Fibroblast of gingiva (primary cell): Measurements from ENCODE around the gene TPI1.
A peak's percentile ranks its signal among the peaks of the same experiment; 100 is the strongest.
"Not testable (repeated sequence)": the region's sequence is repeated elsewhere in the genome, so short reads cannot be mapped to it uniquely, and the experiment has no call there.

ENCODE experiments used
- DNase-seq: peaks from one replicate; pipeline ENCODE4 v3.0.0-alpha.2; 2011; ENCODE audit warnings: low read depth

The TPI1 gene

DNA sequence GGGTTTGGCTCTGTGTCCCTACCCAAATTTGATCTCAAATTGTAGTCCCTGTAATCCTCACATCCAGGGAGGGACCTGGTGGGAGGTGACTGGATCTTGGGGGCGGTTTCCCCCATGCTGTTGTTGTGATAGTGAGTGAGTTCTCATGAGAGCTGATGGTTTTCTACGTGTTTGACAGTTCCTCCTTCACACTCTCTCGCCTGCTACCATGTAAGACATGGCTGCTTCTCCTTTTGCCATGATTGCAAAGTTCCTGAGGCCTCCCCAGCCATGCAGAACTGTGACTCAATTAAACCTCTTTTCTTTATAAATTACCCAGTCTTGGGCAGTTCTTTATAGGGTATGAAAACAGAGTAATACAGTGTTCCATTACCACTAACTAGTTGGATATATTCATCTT is 27.0 kb downstream of the TPI1 start:
- no peak for DNase-seq

DNA sequence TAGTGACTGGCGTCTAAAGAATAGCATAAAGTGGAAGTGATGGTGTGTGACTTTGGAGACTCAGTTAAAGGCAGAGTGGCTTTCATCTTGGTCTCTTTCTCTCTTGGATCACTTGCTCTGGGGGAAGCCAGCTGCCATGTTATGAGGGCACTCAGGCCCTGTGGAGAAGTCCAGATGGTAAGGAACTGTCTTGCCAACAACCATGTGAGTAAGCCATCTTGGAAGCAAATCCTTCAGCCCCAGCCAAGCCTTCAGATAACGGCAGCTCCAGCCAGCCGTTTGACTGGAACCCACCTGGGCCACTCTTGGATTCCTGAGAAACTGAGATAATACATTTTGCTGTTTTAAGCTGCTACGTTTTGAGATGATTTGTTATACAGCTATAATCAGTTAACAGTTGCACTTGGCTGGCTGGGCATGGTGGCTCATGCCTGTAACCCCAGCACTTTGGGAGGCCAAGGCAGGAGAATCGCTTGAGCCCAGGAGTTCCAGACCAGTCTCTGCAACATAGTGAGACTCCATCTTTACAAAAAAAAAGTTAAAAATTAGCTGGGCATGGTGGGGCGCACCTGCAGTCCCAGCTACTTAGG is 29.6 kb downstream of the TPI1 start:
- DNase-seq = no peak

DNA sequence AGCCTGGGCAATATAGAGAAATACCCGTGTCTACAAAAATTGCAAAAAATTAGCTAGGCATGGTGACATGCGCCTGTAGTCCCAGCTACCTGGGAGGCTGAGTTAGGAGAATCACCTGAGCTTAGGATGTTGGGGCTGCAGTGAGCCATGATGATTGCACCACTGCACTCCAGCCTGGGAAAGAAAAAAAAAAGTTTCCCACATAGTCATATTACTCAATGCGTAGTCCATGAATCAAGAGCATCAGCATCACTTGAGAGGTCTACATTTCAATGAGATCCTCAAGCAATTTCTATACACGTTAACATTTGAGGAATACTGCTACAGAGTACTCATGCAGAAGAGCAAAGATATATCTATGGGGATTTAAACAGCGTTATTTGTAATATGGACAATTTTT is 32.1 kb downstream of the TPI1 start:
- DNase-seq = no peak

DNA sequence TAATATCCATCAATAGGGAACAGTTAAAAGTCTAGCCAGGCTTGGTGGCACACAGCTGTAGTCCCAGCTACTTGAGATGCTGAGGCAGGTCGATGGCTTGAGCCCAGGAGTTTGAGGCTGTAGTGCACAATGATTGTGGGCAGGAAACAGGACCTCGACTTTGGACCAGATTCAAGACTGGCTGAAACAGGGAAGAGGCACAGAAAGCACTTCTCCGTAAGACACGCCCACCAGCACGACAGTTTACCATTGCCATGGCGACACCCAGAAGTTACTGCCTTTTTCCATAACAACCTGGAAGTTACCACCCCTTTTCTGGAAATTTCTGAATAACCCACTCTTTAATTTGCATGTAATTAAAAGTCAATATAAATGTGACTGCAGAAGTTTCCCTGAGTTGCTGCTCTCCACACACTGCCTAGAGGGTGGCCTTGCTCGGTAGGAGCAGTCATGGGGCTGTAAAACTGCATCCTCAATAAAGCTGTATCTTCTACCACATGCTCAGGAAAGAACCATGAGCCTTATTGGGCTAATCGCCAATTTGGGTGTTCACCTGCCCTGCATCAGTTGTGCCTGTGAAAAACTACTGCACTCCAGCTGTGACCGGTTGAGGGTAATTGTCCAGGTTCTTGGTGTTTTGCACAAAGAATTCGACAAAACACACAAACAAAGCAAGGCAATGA is 32.6 kb downstream of the TPI1 start:
- peak; percentile 38 for DNase-seq

DNA sequence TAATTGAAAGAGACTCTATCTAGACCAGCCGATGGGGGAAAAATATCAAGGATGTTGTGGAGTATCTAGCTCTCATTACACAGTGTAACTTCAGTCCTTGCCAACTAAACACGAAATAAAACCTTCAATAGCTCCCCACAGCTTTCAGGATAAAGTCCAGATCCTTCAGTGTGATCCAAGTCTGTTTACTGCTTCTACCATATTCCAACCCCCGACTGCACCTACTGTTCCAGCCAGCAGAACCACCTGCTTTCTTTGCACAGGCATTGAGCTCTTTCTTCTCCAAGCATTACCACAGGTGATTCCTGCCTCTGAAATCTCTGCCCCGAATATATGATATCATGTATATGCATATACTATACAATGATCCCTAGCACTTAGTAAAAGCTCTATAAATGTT is 35.1 kb downstream of the TPI1 start:
- DNase-seq = no peak

DNA sequence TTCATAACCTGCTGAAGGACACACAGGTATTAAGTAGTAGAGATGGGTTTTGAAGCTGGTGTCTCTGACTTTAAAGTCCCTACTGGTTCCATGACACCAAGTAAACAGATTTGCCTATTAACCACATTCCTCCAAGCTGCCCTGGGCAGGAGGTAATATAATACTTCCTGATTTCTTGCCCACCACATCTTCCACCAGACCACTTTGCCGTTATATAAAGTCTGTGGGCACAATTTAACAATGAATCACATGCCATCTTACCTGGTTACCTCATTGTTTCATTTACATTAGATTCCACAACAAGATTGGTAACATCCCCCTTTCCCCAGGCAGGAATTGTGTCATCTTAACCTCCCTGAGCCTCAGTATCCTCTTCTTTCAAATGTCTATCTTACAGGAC is 36.4 kb downstream of the TPI1 start:
- no peak for DNase-seq

DNA sequence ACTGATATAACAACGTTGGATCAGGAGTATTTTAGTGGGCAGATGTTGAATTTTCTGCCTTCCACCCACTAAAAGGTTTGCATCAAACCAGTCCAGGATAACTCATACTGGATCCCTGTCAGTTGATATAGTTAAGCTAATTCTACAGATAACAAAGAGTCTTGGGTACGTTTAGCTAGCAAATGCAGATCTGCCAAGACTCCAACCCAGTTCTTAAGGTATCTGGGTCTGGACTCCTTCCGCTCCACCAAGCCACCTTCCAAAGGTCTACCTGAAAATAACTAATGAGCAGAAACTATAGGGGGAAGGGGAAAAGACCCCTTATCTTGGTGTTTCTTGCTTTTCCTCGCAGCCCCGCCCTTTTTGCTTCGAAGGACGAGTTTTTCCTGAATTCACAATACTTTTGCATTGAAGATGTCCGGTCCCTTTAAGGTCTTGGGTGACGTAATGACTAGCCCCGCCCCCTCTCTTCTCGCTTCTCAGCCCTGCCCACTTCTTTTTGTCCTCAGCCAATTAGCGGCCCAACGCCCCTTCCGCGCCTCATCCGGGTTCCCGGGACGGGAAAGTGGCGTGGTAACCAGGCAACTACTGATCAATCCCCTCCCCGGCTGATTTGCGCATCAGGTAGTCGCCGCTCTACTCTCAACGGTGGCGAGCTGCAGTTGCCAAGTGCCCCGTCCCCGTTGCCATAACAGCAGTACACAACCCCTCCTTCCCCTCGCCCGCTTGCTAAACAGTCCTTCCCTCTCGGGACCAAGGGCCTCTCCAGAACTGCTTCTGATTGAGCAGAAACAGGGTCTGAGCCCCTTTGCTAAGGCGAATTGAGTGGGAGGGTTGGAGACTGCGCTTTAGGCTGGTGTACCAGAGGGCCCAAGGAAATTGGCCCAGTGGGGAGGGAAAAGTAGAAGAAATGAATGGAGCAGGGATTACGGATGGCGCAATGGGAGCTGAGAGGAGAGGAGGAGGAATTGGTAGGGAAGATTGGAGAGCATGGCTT is 37.2 kb downstream of the TPI1 start, which contains the start of gene LRRC23:
Gene LRRC23, plus strand, starts transcription at position 543 of the 997 bp plus-strand sequence. CDS start 812 bp downstream, outside the sequence.
- peak; percentile 91 for DNase-seq

DNA sequence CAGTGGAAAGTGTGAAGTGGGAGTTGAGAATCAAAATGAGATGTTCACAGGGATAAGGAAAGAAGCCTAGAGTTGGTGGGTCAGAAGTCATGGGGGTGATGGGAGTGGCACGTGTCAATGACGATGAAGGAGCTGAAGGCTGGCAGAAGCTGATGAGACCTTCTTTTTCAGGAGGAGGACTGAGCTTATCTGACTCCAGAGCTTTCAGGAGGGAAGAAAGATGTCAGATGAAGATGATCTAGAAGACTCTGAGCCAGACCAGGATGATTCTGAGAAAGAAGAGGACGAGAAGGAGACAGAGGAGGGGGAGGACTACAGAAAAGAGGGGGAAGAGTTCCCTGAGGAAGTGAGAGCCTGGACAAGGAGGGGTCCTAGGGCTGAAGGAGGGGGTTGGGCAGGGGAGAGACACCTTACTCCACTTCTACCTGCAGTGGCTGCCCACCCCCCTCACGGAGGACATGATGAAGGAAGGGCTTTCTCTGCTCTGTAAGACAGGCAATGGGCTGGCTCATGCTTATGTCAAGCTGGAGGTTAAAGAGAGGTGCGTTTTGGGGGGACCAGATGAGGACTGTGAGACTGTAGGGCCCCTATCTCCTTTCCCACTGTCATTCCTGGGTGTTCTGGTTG is 38.2 kb downstream of the TPI1 start:
- no peak for DNase-seq

DNA sequence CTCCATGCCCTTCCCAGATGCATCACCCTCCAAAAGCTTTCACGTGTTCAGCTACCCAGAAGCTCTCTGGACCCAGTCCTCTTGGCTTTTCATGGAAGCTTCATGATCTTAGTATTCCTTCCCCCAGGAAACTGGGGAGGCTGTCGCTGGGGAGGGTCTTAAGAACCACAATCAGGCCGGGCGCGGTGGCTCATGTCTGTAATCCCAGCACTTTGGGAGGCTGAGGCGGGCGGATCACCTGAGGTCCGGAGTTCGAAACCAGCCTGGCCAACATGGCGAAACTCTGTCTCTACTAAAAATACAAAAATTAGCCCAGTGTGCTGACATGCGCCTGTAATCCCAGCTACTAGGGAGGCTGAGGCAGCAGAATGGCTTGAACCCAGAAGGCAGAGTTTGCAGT is 40.8 kb downstream of the TPI1 start:
- DNase-seq = not testable (repeated sequence)

DNA sequence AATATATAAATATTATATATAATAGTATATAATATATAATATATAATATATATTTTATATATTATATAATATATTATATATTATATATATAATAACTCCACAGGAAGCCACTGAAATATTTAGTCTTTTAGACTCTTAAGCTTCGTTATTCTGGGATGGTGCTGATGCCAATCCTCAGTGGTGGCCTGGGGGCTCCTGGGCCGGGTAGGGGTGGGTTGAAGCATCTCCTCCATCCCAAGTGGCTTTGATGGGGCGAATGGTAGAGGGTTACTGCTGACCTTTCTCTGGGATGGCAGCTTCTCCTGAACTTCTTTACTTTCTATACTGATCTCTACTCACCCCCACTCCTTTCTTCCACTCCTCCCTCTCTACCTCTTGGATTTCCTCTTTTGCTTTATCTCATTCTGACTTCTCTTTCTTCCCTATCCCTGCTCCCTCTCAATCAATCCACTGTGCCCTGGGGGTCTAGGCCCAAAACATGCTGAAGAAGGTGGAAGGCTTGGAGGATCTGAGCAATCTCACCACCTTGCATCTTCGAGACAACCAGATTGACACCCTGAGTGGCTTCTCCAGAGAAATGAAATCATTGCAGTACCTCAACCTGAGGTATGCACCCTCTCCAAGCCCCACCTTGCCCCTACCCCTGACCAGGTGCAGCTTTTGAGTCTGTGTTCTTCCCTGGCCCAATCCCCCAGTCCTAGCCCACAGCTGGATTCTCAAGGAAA is 42.3 kb downstream of the TPI1 start:
- DNase-seq = no peak

DNA sequence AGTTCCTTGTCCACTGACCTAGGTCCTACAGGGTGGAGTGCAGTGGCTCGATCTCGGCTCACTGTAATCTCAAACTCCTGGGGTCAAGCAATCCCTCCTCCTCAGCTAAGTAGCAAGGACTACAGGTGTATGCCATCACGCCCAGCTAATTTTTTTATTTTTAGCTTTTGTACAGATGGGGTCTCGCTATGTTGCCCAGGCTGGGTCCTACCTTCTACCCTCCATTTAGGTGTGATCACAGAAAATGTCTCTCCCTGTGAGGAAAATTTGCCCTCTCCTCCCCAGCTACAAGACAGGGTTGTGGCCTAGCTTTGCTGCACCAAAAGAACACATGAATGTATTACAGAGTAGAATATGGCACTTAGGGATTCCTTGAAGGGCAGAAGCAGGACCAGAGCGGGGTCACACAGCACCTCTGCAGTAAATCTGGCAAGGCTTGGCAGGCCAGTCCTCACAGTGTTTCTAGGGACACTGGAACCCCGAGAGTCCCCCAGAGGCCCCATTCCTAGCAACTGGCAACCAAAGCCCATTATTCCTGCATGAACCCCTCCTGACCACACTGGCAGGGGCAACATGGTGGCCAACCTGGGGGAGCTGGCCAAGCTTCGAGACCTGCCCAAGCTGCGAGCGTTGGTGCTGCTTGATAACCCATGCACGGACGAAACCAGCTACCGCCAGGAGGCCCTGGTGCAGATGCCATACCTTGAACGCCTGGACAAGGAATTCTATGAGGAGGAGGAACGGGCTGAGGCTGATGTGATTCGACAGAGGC is 45.0 kb downstream of the TPI1 start:
- DNase-seq = no peak

DNA sequence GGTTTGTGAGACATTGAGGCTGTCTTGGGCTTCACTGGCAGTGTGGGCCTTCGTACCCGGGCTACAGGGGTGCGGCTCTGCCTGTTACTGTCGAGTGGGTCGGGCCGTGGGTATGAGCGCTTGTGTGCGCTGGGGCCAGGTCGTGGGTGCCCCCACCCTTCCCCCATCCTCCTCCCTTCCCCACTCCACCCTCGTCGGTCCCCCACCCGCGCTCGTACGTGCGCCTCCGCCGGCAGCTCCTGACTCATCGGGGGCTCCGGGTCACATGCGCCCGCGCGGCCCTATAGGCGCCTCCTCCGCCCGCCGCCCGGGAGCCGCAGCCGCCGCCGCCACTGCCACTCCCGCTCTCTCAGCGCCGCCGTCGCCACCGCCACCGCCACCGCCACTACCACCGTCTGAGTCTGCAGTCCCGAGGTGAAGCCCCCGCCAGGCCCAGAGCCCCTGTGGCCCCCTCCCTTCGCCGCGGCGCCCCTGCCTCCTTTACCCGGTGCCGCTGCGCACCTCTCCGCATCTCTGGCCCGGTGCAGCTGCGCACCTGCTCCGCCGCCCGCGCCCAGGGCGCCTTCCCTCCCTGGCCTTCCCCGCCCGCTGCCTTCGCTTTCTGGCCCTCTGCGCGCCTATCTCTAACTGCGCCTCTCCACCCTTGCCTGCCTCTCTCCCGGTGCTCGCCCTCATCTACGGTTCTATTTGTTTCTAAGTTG is 47.1 kb downstream of the TPI1 start, which contains the start of gene ENO2:
Gene ENO2, plus strand, starts transcription at position 335 of the 701 bp plus-strand sequence. CDS start 1,253 bp downstream, outside the sequence.
- peak; percentile 57 for DNase-seq

DNA sequence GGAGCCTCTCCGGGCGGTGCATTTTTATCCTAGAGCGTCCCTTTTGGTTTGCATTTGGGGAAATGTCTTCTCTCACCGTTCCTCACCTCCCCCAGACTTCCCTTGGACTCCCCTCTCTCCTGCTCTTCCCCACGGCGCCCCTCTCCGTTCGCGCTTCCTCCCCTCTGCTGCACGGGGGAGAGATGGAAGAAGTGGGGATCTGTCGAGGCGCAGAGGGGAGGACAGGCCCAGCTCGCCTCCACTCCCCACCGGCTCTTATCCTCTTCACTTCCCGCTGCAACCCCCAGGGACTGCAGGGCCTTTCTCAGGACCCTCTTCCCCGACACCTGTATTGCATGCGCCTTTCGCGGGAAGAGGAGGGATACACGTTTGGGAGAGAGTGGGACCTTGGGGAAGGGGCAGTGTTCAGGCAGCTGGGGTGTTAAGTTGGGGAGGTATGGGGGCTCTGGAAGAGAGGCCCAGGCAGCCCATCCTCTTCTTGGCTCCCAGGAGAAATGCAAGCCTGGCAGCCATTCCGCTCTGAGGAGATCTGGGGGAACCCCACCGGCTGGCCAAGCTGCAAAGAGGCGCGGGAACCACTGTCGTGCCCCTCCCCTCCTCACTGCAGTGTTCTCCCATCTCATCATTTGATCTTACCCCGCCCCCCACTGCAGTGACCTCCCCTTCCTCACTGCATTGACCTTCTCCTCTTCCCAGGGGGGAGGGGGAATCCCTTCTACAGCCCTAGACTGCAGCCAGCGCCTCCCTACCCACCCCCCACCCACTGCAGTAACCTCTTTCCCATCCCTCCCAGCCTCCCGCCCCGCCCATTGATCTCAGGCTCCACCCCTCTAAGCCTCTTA is 47.8 kb downstream of the TPI1 start:
- no peak for DNase-seq

DNA sequence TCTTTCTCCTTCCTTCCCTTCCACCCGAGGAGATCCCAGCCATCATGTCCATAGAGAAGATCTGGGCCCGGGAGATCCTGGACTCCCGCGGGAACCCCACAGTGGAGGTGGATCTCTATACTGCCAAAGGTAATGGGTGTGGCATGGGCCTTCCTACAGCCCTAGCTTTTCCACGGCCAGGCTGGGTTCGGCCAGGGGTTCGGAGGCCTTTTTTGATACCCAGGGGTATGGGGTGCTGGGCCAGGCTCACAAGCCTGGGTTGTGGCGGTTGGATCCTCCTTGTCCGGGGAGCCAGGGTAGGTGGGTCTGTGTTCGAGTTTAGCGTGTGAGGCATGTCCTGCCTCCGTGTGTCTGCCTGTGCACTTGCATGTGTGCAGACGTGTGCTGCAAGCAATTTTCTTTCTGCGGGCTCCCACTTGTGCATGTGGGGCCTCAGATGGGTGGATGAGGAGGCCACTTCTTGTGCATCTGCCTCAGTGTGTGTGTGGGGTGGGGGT is 48.5 kb downstream of the TPI1 start:
- DNase-seq = no peak

DNA sequence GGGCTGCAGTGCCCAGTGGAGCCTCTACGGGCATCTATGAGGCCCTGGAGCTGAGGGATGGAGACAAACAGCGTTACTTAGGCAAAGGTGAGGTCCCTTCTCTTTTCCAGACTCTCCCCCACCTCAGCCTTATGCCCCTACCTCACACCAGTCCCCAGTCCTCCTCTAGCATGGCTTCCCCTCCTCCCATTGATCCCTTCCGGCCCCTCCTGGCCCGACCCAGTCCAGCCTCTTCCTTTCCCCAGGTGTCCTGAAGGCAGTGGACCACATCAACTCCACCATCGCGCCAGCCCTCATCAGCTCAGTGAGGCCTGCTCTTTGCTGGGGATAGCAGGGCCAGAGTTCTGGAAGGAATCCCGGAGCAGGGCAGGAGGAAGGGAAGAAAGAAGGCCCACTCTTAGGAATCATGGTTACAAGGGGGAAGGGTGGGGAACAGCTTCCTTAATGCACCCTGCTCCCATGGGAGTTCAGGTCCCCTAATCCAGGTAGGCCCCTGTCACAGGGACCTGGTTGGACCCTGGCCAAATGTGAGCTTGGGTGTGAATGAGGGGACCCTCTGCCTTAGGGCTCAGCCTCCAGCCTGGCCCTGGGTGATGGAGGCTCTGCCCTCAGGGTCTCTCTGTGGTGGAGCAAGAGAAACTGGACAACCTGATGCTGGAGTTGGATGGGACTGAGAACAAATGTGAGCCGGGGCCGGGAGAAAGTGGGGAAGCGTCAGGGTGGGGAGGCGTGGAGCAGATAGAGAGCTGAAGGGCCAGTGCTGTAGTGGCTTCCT is 49.3 kb downstream of the TPI1 start:
- DNase-seq = no peak

DNA sequence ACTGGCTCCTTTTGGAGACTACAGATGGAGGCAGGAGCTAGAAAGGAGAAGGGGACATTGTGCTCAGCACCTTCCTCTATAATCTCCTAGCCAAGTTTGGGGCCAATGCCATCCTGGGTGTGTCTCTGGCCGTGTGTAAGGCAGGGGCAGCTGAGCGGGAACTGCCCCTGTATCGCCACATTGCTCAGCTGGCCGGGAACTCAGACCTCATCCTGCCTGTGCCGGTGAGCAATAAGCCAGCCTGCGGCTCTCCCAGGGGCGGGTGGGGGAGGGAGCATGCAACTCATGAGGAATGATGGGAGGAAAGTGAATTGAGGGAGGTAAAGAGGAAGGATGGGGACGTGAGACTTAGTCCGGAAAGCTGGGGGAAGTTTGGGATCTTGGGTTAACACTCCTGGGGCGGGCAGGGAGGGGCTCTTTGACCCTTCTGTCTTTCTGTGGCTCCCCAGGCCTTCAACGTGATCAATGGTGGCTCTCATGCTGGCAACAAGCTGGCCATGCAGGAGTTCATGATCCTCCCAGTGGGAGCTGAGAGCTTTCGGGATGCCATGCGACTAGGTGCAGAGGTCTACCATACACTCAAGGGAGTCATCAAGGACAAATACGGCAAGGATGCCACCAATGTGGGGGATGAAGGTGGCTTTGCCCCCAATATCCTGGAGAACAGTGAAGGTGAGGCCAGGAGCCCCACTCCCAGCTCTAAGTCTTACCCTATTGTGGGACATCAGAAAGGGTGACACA is 50.3 kb downstream of the TPI1 start:
- DNase-seq = no peak

DNA sequence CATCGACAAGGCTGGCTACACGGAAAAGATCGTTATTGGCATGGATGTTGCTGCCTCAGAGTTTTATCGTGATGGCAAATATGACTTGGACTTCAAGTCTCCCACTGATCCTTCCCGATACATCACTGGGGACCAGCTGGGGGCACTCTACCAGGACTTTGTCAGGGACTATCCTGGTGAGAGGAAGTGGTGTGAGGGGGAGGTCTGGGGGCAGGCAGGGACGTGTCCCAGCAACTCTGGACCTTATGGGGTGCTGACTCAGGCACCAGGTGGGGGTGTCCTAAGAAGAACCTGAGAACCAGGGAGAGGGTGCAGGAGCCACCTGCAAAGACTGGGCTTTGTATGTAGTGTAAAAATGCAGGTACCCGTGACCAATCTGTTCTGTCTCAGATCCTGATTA is 52.3 kb downstream of the TPI1 start:
- no peak for DNase-seq
